ENCODE data around the gene HOXA3. TPM values are rescaled to one million over a fixed set of nuclear protein-coding genes. Genes with fewer than 3 reads are reported as not detected.

The HOXA3 gene
- total RNA-seq, 2 donors from 2014 or later: 6.5 to 29.3 TPM

DNA sequence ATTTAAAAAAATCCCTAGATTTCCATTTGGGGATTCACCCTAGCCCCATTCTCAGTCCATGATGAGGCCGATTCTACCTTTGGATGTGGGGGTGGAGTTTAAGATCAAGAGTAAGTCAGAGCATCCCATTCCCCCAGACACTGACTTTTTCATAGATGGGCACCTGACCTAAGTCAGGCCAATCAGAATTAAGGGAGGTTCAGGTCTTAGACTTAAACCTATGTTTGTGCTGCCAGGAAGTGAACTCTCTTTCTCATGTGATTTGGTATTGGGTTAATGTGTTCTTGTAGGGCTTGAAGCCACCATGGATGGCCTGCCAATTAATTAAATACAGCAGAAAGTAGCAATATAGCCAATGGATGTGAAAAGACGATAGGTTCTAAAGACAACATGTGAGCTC is 86.7 kb downstream of the HOXA3 start:
- no peaks in the 10 kb centered on the region for H3K36me3 ChIP-seq
- ATAC-seq (ENCODE audit: insufficient number of reproducible peaks, low FRiP score, low read depth) (no peak), DNase-seq (ENCODE audit: low spot score) (no peak)
- TF ChIP-seq, protein P1, sequence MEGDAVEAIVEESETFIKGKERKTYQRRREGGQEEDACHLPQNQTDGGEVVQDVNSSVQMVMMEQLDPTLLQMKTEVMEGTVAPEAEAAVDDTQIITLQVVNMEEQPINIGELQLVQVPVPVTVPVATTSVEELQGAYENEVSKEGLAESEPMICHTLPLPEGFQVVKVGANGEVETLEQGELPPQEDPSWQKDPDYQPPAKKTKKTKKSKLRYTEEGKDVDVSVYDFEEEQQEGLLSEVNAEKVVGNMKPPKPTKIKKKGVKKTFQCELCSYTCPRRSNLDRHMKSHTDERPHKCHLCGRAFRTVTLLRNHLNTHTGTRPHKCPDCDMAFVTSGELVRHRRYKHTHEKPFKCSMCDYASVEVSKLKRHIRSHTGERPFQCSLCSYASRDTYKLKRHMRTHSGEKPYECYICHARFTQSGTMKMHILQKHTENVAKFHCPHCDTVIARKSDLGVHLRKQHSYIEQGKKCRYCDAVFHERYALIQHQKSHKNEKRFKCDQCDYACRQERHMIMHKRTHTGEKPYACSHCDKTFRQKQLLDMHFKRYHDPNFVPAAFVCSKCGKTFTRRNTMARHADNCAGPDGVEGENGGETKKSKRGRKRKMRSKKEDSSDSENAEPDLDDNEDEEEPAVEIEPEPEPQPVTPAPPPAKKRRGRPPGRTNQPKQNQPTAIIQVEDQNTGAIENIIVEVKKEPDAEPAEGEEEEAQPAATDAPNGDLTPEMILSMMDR (IDR thresholded peaks at IDR 0.05): no peak
- H3K4me1 ChIP-seq (ENCODE audit: control insufficient read depth in 1 of 2, low read depth in 2 of 2): peaks cover 0 to 8% of the 10 kb centered on the region in 2 donors
- no peak overlapping the region for H3K4me3 ChIP-seq
- H3K9me3 ChIP-seq: no peaks in the 10 kb centered on the region
- no peaks in the 10 kb centered on the region for H3K27me3 ChIP-seq (replicated peaks; ENCODE audit: insufficient read depth)
- no peak overlapping the region for H3K27ac ChIP-seq

DNA sequence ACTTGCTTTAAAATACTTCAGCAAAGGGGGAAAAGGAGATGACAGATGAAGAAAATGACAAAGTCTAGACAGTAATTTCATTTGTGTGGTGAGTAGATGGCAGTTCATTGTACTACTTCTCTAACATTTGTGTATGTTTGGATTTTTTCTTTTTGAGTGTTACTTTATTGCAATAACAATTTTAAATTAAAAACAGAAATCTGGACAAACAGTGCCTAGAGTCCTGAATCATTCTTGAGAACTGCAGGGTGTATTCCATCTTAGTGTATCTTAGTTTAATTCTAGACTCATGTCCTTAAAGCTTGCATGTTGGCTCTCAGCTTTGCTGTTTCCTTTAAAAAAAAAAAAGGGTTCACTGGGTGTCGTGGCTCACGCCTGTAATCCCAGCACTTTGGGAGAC is 87.7 kb downstream of the HOXA3 start:
- no peak for DNase-seq (ENCODE audit: low spot score)
- Histone ChIP-seq H3K27me3 (replicated peaks; ENCODE audit: insufficient read depth) (no peaks in the 10 kb centered on the region), H3K4me3 (no peak overlapping the region), H3K4me1 (ENCODE audit: control insufficient read depth in 1 of 2, low read depth in 2 of 2) (peaks cover 0 to 8% of the 10 kb centered on the region in 2 donors), H3K9me3 (no peaks in the 10 kb centered on the region), H3K36me3 (no peaks in the 10 kb centered on the region), H3K27ac (no peak overlapping the region)
- TF ChIP-seq, protein P1 (IDR thresholded peaks at IDR 0.05): no peak
- ATAC-seq (ENCODE audit: insufficient number of reproducible peaks, low FRiP score, low read depth): no peak

DNA sequence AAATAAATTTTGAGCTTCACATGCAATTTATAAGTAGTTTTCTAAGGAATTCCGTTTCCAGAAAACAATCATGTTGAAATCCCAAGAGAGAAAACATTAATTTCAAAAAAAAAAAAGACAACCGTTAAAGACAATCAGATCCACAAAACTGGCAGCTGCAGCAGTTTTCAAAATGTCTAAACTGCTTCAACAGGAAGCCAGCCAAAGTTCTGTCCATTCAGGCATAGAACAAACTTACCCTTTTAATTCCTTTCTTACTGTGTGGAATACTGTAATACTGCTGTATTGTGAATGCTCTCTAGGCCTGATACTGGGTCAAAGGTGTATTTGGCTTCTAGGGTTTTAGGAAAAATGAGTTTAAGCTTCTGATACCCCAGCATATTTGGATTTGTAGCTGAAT is 88.2 kb downstream of the HOXA3 start:
- ATAC-seq (ENCODE audit: insufficient number of reproducible peaks, low FRiP score, low read depth) (no peak), DNase-seq (ENCODE audit: low spot score) (no peak)
- Histone ChIP-seq H3K27me3 (replicated peaks; ENCODE audit: insufficient read depth) (no peaks in the 10 kb centered on the region), H3K27ac (no peak overlapping the region), H3K36me3 (no peaks in the 10 kb centered on the region), H3K4me1 (ENCODE audit: control insufficient read depth in 1 of 2, low read depth in 2 of 2) (peaks cover 0 to 8% of the 10 kb centered on the region in 2 donors), H3K9me3 (no peaks in the 10 kb centered on the region), H3K4me3 (no peak overlapping the region)
- TF ChIP-seq, protein P1 (IDR thresholded peaks at IDR 0.05): no peak

- no peak overlapping the region for H3K4me3 ChIP-seq
- ATAC-seq (ENCODE audit: insufficient number of reproducible peaks, low FRiP score, low read depth) (no peak), DNase-seq (ENCODE audit: low spot score) (no peak)
- peaks cover 0 to 8% of the 10 kb centered on the region in 2 donors for H3K4me1 ChIP-seq (ENCODE audit: control insufficient read depth in 1 of 2, low read depth in 2 of 2)
- no peaks in the 10 kb centered on the region for H3K9me3 ChIP-seq
- H3K27ac ChIP-seq: no peak overlapping the region
- no peaks in the 10 kb centered on the region for H3K27me3 ChIP-seq (replicated peaks; ENCODE audit: insufficient read depth)
- no peaks in the 10 kb centered on the region for H3K36me3 ChIP-seq
- TF ChIP-seq, protein P1 (IDR thresholded peaks at IDR 0.05): no peak
Measured at GRCh38 chr7:27062946-27063345, 89.4 kb downstream of the HOXA3 start.

Other genes starting within 250 kb of the HOXA3 start
- gene HOXA1, start 56.6 kb downstream of the HOXA3 start, total RNA-seq: 1 to 10 TPM in 1 of 2 donors, not detected in 1; 3.1 TPM
- gene HOXA2, start 49.9 kb downstream of the HOXA3 start, total RNA-seq: 1 to 10 TPM; 3.4 to 4.6 TPM
- gene HOXA4, start 21.8 kb downstream of the HOXA3 start, total RNA-seq: 1 to 10 TPM; 3.7 to 6.1 TPM
- 1 to 10 TPM in 1 of 2 donors, under 1 TPM in 1; 0.35 to 1.2 TPM for gene HOXA5, start 8.9 kb downstream of the HOXA3 start, total RNA-seq
- gene HOXA6, start 4.8 kb downstream of the HOXA3 start, total RNA-seq: not detected
- gene HOXA7, start 4.1 kb upstream of the HOXA3 start, total RNA-seq: under 1 TPM; 0.28 to 0.54 TPM
- not detected for gene HOXA9, start 13.0 kb upstream of the HOXA3 start, total RNA-seq
- gene HOXA10, start 21.7 kb upstream of the HOXA3 start, total RNA-seq: under 1 TPM in 1 of 2 donors, not detected in 1; 0.81 TPM
- gene HOXA11, start 32.6 kb upstream of the HOXA3 start, total RNA-seq: 1 to 10 TPM in 1 of 2 donors, under 1 TPM in 1; 0.28 to 3.7 TPM
- gene HOXA13, start 47.5 kb upstream of the HOXA3 start, total RNA-seq: under 1 TPM in 1 of 2 donors, not detected in 1; 0.14 TPM
- not detected for gene EVX1, start 90.2 kb upstream of the HOXA3 start, total RNA-seq

Data from thoracic aorta (tissue), 2 donors.